ENCODE measurements around the gene FZR1. TPM values are rescaled to one million over a fixed set of nuclear protein-coding genes. Genes with fewer than 3 reads are reported as not detected.
"Not testable (repeated sequence)": the region's sequence is repeated elsewhere in the genome, so short reads cannot be mapped to it uniquely, and the experiment has no call there.

FZR1 gene
- total and polyA plus RNA-seq, 2 experiments from 2014 or later = 16.1 to 39.2 TPM

- not testable (repeated sequence) for ATAC-seq; H3K4me1 ChIP-seq (ENCODE audit: insufficient read depth); H3K36me3 Mint-ChIP-seq (ENCODE audit: low read depth); H3K27ac ChIP-seq (ENCODE audit: low read depth); DNase-seq (ENCODE audit: low spot score); H3K4me3 ChIP-seq; H3K9me3 Mint-ChIP-seq; H3K79me2 ChIP-seq (replicated peaks; ENCODE audit: insufficient read depth); H3K4me3 Mint-ChIP-seq; H3K4me2 ChIP-seq; H3K9me2 ChIP-seq (ENCODE audit: insufficient read depth); H3K36me3 ChIP-seq (ENCODE audit: insufficient read depth); H4K20me1 ChIP-seq (replicated peaks; ENCODE audit: insufficient read depth); H2AFZ ChIP-seq; H3K27ac Mint-ChIP-seq; H3F3A ChIP-seq (replicated peaks; ENCODE audit: low read depth); H3K4me1 Mint-ChIP-seq
- peaks cover 45% of the 10 kb centered on the region for H3K27me3 ChIP-seq (ENCODE audit: insufficient read depth)
- H3K27me3 Mint-ChIP-seq (ENCODE audit: insufficient read depth, low read depth, poor library complexity) = peaks cover 24% of the 10 kb centered on the region
Measured at GRCh38 chr19:3584036-3584802, 78.1 kb downstream of the FZR1 start.

GRCh38 chr19:3585301-3586126, 79.4 kb downstream of the FZR1 start, which contains the start of gene GIPC3:
TSS of gene GIPC3 (plus strand) at chr19:3585478. CDS start at chr19:3585598, 120 bp downstream.
- H3K36me3 Mint-ChIP-seq (ENCODE audit: low read depth) = peaks cover 3% of the 10 kb centered on the region; the same call in 1 of the 3 replicates
- peak within 1 kb of the TSS; percentile 95 for H2AFZ ChIP-seq
- H3K4me3 Mint-ChIP-seq = peak within 1 kb of the TSS; percentile 47

GRCh38 chr19:3586127-3586626, 80.1 kb downstream of the FZR1 start:
- H3K27me3 Mint-ChIP-seq (ENCODE audit: insufficient read depth, low read depth, poor library complexity) = peaks cover 15% of the 10 kb centered on the region
- peaks cover 48% of the 10 kb centered on the region for H3K27me3 ChIP-seq (ENCODE audit: insufficient read depth)

More at GRCh38 chr19:3585301-3586126, 79.4 kb downstream of the FZR1 start, which contains the start of gene GIPC3:
- no peaks in the 10 kb centered on the region for H3F3A ChIP-seq (replicated peaks; ENCODE audit: low read depth)
- no peaks in the 10 kb centered on the region for H4K20me1 ChIP-seq (replicated peaks; ENCODE audit: insufficient read depth)
- Mint-ChIP-seq H3K9me3 (peaks cover 5% of the 10 kb centered on the region; the same call in 2 of the 3 replicates), H3K27ac (no peak within 1 kb of the TSS), H3K27me3 (ENCODE audit: insufficient read depth, low read depth, poor library complexity) (peaks cover 17% of the 10 kb centered on the region), H3K4me1 (no peaks in the 10 kb centered on the region)
- H3K4me2 ChIP-seq = peak within 1 kb of the TSS; percentile 80
- peak within 1 kb of the TSS; percentile 61 for H3K4me3 ChIP-seq
- H3K36me3 ChIP-seq (ENCODE audit: insufficient read depth) = no peaks in the 10 kb centered on the region
- peak; percentile 49 for DNase-seq (ENCODE audit: low spot score)
- no peaks in the 10 kb centered on the region for H3K4me1 ChIP-seq (ENCODE audit: insufficient read depth)
- no peaks in the 10 kb centered on the region for H3K9me2 ChIP-seq (ENCODE audit: insufficient read depth)
- peaks cover 41% of the 10 kb centered on the region for H3K27me3 ChIP-seq (ENCODE audit: insufficient read depth)
- no peak for TF ChIP-seq STAT1 (IDR thresholded peaks at IDR 0.05; ENCODE audit: unreplicated experiment)
- no peak for TF ChIP-seq EZH2 (IDR thresholded peaks at IDR 0.05; ENCODE audit: low read depth, unreplicated experiment)
- no peaks in the 10 kb centered on the region for H3K79me2 ChIP-seq (replicated peaks; ENCODE audit: insufficient read depth)
- ATAC-seq = peak; percentile 47
- no peak within 1 kb of the TSS for H3K27ac ChIP-seq (ENCODE audit: low read depth)

More at GRCh38 chr19:3586127-3586626, 80.1 kb downstream of the FZR1 start:
- H3K36me3 Mint-ChIP-seq (ENCODE audit: low read depth) = peaks cover 3% of the 10 kb centered on the region; the same call in 1 of the 3 replicates
- H3K4me1 Mint-ChIP-seq = no peaks in the 10 kb centered on the region
- H3K79me2 ChIP-seq (replicated peaks; ENCODE audit: insufficient read depth) = no peaks in the 10 kb centered on the region
- H3K9me3 Mint-ChIP-seq = peaks cover 11% of the 10 kb centered on the region
- H3K27ac ChIP-seq (ENCODE audit: low read depth) = no peak overlapping the region
- DNase-seq (ENCODE audit: low spot score) (peak; percentile 87), ATAC-seq (peak; percentile 88)
- TF ChIP-seq ZNF331 (CRISPR knock-in tag; IDR thresholded peaks at IDR 0.05; ENCODE audit: low read depth) (no peak), NANOG (IDR thresholded peaks at IDR 0.05; ENCODE audit: borderline replicate concordance) (no peak), CTCF (conservative IDR thresholded peaks at IDR 0.05; ENCODE audit: low read depth in 2 of 2) (peak; percentile 73 to 83), ETS1 (IDR thresholded peaks at IDR 0.05) (no peak)
- H3K4me2 ChIP-seq = peak overlapping the region; percentile 80
- peak overlapping the region; percentile 95 for H2AFZ ChIP-seq
- peaks cover 6% of the 10 kb centered on the region; the same call in 1 of the 2 replicates for H3F3A ChIP-seq (replicated peaks; ENCODE audit: low read depth)
- H4K20me1 ChIP-seq (replicated peaks; ENCODE audit: insufficient read depth) = no peaks in the 10 kb centered on the region
- peak overlapping the region; percentile 47 for H3K4me3 Mint-ChIP-seq
- peak overlapping the region; percentile 61 for H3K4me3 ChIP-seq
- H3K9me2 ChIP-seq (ENCODE audit: insufficient read depth) = no peaks in the 10 kb centered on the region
- no peaks in the 10 kb centered on the region for H3K36me3 ChIP-seq (ENCODE audit: insufficient read depth)
- H3K27ac Mint-ChIP-seq = no peak overlapping the region
- H3K4me1 ChIP-seq (ENCODE audit: insufficient read depth) = no peaks in the 10 kb centered on the region
